Daoy (cell line): ENCODE measurements around the gene ATG7. TPM values are rescaled to one million over a fixed set of nuclear protein-coding genes. Genes with fewer than 3 reads are reported as not detected.
"Not testable (repeated sequence)": the region's sequence is repeated elsewhere in the genome, so short reads cannot be mapped to it uniquely, and the experiment has no call there.

Source experiments
- DNase-seq: peaks from one replicate; pipeline ENCODE4 v3.0.0-alpha.2; 2015; ENCODE audit warnings: low read depth
- total RNA-seq: library from RNA; depleted of rRNA; stranded (reverse); fragments of >200 nt; shearing (Covaris generic); gene quantifications from 2 replicates; pipeline ENCODE4 v1.2.3, GENCODE V29; 2014

The ATG7 gene
- total RNA-seq, 1 experiment from 2014 or later, result 51.6 TPM

GRCh38 chr3:11250902-11251806, 21.0 kb upstream of the ATG7 start:
- no peak for DNase-seq

- DNase-seq, result no peak
Measured at GRCh38 chr3:11251807-11252176, 20.4 kb upstream of the ATG7 start.

- no peak for DNase-seq
Measured at GRCh38 chr3:11254876-11255275, 17.3 kb upstream of the ATG7 start.

- DNase-seq, result not testable (repeated sequence)
Measured at GRCh38 chr3:11255537-11255936, 16.7 kb upstream of the ATG7 start.

- no peak for DNase-seq
Measured at GRCh38 chr3:11258958-11259357, 13.2 kb upstream of the ATG7 start.

- no peak for DNase-seq
Measured at GRCh38 chr3:11260460-11260859, 11.7 kb upstream of the ATG7 start.

- DNase-seq, result no peak
Measured at GRCh38 chr3:11269007-11269406, 3.2 kb upstream of the ATG7 start.

- DNase-seq, result no peak
Measured at GRCh38 chr3:11272906-11273574, 843 bp downstream of the ATG7 start.

GRCh38 chr3:11273891-11274291, 1.7 kb downstream of the ATG7 start:
- no peak for DNase-seq

- no peak for DNase-seq
Measured at GRCh38 chr3:11274566-11275142, 2.5 kb downstream of the ATG7 start.

- DNase-seq, result no peak
Measured at GRCh38 chr3:11275926-11276325, 3.7 kb downstream of the ATG7 start.

GRCh38 chr3:11276901-11277300, 4.7 kb downstream of the ATG7 start:
- DNase-seq, result no peak

GRCh38 chr3:11282250-11283138, 10.3 kb downstream of the ATG7 start:
- DNase-seq, result no peak

- no peak for DNase-seq
Measured at GRCh38 chr3:11283139-11283475, 10.9 kb downstream of the ATG7 start.

- no peak for DNase-seq
Measured at GRCh38 chr3:11284011-11284410, 11.8 kb downstream of the ATG7 start.

- DNase-seq, result no peak
Measured at GRCh38 chr3:11285471-11285870, 13.3 kb downstream of the ATG7 start.

- DNase-seq, result no peak
Measured at GRCh38 chr3:11287404-11287803, 15.2 kb downstream of the ATG7 start.

GRCh38 chr3:11288021-11288491, 15.9 kb downstream of the ATG7 start:
- peak; percentile 29 for DNase-seq

GRCh38 chr3:11288786-11289637, 16.8 kb downstream of the ATG7 start:
- peak; percentile 81 for DNase-seq

GRCh38 chr3:11289864-11290263, 17.7 kb downstream of the ATG7 start:
- DNase-seq, result no peak
